Measurements from ENCODE around the gene CRLF1. TPM values are rescaled to one million over a fixed set of nuclear protein-coding genes. Genes with fewer than 3 reads are reported as not detected.

Gene CRLF1
- total RNA-seq, 2 donors from 2014 or later = not detected

GRCh38 chr19:18612772-18613588, 6.4 kb upstream of the CRLF1 start, which contains the start of gene TMEM59L:
Gene TMEM59L, plus strand, starts transcription at chr19:18612870. Its CDS starts 89 bp downstream, at chr19:18612959.
- no peak for DNase-seq (ENCODE audit: low spot score in 2 of 2)
- peak; percentile 28 to 67 for ATAC-seq
- no peak within 1 kb of the TSS for H3K27ac Mint-ChIP-seq
- H3K36me3 Mint-ChIP-seq = no peaks in the 10 kb centered on the region
- H3K9me3 Mint-ChIP-seq = no peaks in the 10 kb centered on the region

- ATAC-seq = peak in 1 of 2 donors; percentile 10
- Mint-ChIP-seq H3K36me3 (no peaks in the 10 kb centered on the region), H3K27ac (no peak overlapping the region), H3K9me3 (no peaks in the 10 kb centered on the region)
- no peak for DNase-seq (ENCODE audit: low spot score in 2 of 2)
Observed at GRCh38 chr19:18612051-18612771, 5.6 kb upstream of the CRLF1 start.

DNA sequence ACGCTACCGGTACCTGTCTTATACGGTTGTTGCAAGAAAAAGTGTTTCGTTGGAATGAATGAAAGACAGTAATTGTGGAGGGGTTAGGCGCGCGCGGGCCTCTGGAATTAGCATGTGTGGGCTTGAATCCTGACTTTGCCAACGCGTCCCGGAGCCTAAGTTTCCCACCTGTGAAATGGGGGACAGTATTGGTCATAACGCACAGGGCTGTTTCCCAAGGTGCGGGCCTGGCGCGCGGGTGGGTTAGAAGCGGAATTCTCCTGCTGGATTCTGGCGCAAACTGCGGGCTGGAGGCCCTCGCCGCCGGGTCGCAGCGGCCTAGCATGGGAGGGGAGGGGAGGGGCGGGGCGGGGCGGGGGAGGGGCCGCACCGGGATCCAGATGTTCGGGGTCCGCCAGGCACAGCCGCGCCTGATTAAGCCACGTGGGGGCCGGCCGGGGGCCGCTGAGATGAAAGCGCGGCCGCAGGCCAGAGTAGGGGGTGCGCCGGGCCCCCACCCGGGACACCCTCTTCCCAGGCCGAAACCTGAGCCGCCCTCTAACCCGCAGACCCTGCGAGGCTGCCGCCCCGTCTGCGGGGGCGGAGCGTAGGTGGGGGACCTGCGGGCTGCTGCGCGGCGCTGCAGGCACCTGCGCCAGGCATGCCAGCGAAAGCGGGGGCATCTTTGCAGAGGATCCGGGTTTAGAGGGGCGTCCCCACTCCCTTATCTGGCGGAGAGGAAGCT, 4.9 kb upstream of the CRLF1 start:
- ATAC-seq = peak in 1 of 2 donors; percentile 22
- Mint-ChIP-seq H3K36me3 (no peaks in the 10 kb centered on the region), H3K9me3 (no peaks in the 10 kb centered on the region), H3K27ac (no peak overlapping the region)
- no peak for DNase-seq (ENCODE audit: low spot score in 2 of 2)

- H3K36me3 Mint-ChIP-seq = no peaks in the 10 kb centered on the region
- ATAC-seq = no peak
- no peak for DNase-seq (ENCODE audit: low spot score in 2 of 2)
Observed at GRCh38 chr19:18610556-18611326, 4.1 kb upstream of the CRLF1 start.

GRCh38 chr19:18610245-18610555, 3.6 kb upstream of the CRLF1 start:
- DNase-seq (ENCODE audit: low spot score in 2 of 2) (no peak), ATAC-seq (no peak)
- Mint-ChIP-seq H3K9me3 (no peaks in the 10 kb centered on the region), H3K36me3 (no peaks in the 10 kb centered on the region), H3K27ac (no peak overlapping the region)

More at GRCh38 chr19:18610556-18611326, 4.1 kb upstream of the CRLF1 start:
- H3K9me3 Mint-ChIP-seq = no peaks in the 10 kb centered on the region
- no peak overlapping the region for H3K27ac Mint-ChIP-seq

- Mint-ChIP-seq H3K27ac (no peak overlapping the region), H3K36me3 (no peaks in the 10 kb centered on the region), H3K9me3 (no peaks in the 10 kb centered on the region)
- DNase-seq (ENCODE audit: low spot score in 2 of 2) (no peak), ATAC-seq (no peak)
Observed at GRCh38 chr19:18609717-18610051, 3.1 kb upstream of the CRLF1 start.

GRCh38 chr19:18608805-18609716, 2.5 kb upstream of the CRLF1 start:
- H3K27ac Mint-ChIP-seq = no peak overlapping the region
- ATAC-seq = no peak
- DNase-seq (ENCODE audit: low spot score in 2 of 2) = no peak

GRCh38 chr19:18608102-18608804, 1.7 kb upstream of the CRLF1 start:
- Mint-ChIP-seq H3K9me3 (no peaks in the 10 kb centered on the region), H3K27ac (no peak overlapping the region), H3K36me3 (no peaks in the 10 kb centered on the region)
- ATAC-seq (no peak), DNase-seq (ENCODE audit: low spot score in 2 of 2) (no peak)

More at GRCh38 chr19:18608805-18609716, 2.5 kb upstream of the CRLF1 start:
- Mint-ChIP-seq H3K36me3 (no peaks in the 10 kb centered on the region), H3K9me3 (no peaks in the 10 kb centered on the region)

DNA sequence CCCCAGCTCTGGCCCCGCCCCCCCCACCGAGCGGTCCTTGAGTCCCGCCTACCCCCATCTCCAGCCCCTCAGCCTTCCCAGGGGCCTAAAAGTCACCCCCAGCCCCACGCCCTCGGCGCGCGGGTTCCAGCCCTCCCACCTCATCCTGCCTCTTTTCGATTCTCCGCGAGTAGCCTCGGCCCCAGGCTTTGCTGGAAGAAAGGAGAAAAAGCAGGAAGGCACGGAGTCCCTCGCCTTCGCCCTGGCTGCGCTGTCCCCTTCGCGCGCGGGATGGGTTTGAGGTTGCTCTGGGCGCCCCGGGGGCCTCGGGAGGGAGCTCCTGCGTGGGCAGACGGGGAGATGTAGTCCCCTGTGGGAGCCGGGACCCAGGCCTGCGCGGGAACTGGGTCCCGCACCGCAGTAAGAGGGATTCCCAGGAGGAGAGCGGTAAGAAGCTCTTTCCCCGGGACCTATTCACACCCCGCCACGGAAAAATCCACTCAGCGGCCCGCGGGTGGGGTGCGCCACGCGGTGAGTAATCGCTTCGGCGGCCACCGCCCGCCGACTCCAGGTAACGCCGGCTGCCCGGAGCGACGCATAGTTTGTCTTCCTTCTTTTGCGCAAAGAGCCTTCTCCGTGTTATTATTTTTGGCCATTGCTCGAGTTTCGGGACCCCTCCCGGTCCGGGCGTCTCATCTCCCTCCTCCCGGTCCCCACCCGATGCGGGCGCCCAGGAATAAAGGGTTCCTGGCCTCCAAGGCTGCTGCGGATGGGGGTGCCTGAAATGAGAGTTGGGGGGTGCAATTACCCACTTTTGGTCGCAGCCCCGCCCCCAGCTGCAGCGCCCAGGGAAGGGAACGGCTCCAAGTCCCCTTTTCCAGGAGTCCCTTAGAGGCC, 865 bp upstream of the CRLF1 start:
- Mint-ChIP-seq H3K9me3 (no peaks in the 10 kb centered on the region), H3K27ac (no peak overlapping the region), H3K36me3 (no peaks in the 10 kb centered on the region)
- ATAC-seq (no peak), DNase-seq (ENCODE audit: low spot score in 2 of 2) (no peak)

GRCh38 chr19:18605546-18606280, 886 bp downstream of the CRLF1 start:
- Mint-ChIP-seq H3K27ac (no peak overlapping the region), H3K36me3 (no peaks in the 10 kb centered on the region), H3K9me3 (no peaks in the 10 kb centered on the region)
- no peak for DNase-seq (ENCODE audit: low spot score in 2 of 2)
- no peak for ATAC-seq

- DNase-seq (ENCODE audit: low spot score in 2 of 2) (no peak), ATAC-seq (no peak)
- no peak overlapping the region for H3K27ac Mint-ChIP-seq
- H3K36me3 Mint-ChIP-seq = no peaks in the 10 kb centered on the region
- H3K9me3 Mint-ChIP-seq = no peaks in the 10 kb centered on the region
Observed at GRCh38 chr19:18605196-18605545, 1.4 kb downstream of the CRLF1 start.

DNA sequence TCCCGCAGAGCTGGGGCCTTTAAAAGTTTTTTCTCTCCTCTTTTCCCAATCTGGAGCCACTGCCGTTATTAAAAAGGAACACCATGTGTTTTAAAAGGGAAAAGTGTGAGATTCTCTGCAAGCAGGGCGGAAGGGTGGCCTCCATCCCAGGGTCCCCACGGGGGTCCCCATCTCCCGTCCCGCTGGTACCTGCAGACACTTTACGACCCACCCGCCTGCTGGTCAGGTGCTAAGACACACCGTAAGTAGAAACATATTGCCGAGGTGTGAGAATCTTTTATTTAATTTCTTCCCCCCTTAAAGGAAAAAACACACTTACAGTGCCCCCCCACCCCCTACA, 1.8 kb downstream of the CRLF1 start:
- Mint-ChIP-seq H3K27ac (no peak overlapping the region), H3K9me3 (no peaks in the 10 kb centered on the region), H3K36me3 (no peaks in the 10 kb centered on the region)
- no peak for ATAC-seq
- DNase-seq (ENCODE audit: low spot score in 2 of 2) = no peak

- H3K36me3 Mint-ChIP-seq = no peaks in the 10 kb centered on the region
- H3K27ac Mint-ChIP-seq = no peak overlapping the region
- no peaks in the 10 kb centered on the region for H3K9me3 Mint-ChIP-seq
- ATAC-seq = no peak
- DNase-seq (ENCODE audit: low spot score in 2 of 2) = no peak
Observed at GRCh38 chr19:18603958-18604819, 2.4 kb downstream of the CRLF1 start.

Measured in activated naive CD4-positive, alpha-beta T cell treated with anti-CD3 and anti-CD28 coated beads, Interleukin-2, amount 50 U/mL, for 72 hours (primary cell).